Lower leg skin (tissue), 3 donors: ENCODE measurements around the gene STX18.

Source experiments
- CTCF ChIP-seq, 3 donors: fragments of 450-650 bp; IDR thresholded peaks; one replicate each; pipeline ENCODE4 v1.5.1; 2016; ENCODE audit warnings: antibody characterized with exemption in 3 of 3, mild to moderate bottlenecking in 3 of 3, moderate library complexity in 2 of 3
- POLR2A ChIP-seq, 2 donors: fragments of 450-650 bp; IDR thresholded peaks; one replicate each; pipeline ENCODE4 v1.6.1; 2016 to 2017; ENCODE audit warnings: antibody characterized with exemption in 2 of 2, mild to moderate bottlenecking in 1 of 2, moderate library complexity in 1 of 2

DNA sequence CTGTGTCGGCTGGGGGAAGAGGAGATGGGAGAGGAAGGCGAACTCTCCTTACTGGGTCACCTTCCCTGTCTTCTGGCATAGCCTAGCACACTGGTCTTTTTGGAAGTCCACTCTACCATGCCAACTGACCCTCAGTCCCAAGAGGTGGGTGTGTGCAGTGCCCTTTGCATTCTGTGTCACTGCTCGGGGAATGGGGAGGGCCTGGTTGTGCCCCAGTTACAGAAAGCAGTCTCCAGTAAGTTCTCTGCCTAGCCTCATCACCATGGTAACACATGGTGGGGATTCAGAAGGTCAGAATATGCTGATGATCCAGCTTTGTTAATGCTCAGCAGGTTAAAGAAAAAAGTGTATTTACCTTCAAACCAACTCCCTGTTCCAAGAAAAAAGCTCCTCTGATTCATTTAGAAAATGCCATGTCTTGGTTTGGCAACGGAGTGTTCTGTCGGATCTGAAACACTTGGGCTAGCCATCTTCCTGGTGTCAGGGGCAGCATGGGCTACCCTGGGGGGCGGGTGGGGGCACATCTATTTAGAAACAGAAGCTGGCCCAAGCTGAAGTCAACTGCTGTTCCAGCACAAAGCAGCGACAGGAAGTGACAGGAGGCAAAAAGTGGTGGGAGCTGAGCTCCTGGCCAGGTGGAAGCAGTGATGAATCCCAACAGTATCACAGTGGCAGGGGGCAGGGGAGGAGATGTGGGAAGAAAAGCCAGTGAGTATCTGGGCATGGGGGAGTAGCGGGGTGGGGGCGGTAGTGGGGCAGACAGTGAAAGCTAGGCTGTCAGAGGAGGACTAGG, 117.9 kb downstream of the STX18 start:
- TF ChIP-seq CTCF (IDR thresholded peaks at IDR 0.05): no peak
- TF ChIP-seq POLR2A (IDR thresholded peaks at IDR 0.05): no peak
